Cardiac fibroblast (primary cell): ENCODE results near the gene KICS2.

Experiments
- DNase-seq, 2 donors: peaks; one replicate each; pipeline versions ENCODE4 v3.0.0 to v3.0.0-alpha.2; 2010; ENCODE audit warnings: low read depth in 2 of 2
- H3K4me3 ChIP-seq, 2 donors: replicated peaks in 1 of 2; 1 replicate in 1 of 2; 2 replicates in 1 of 2; pipeline ENCODE4 v1.5.1; 2011; ENCODE audit warnings: low read depth in 2 of 2, low read length in 2 of 2, mild to moderate bottlenecking in 2 of 2, moderate library complexity in 1 of 2
- CTCF ChIP-seq: IDR thresholded peaks from one replicate; pipeline ENCODE4 v1.5.1; 2011; ENCODE audit warnings: low read depth, mild to moderate bottlenecking, low read length, inconsistent platforms

Gene KICS2

GRCh38 chr12:64180951-64181350 lies 41.1 kb downstream of the KICS2 start:
- peak; percentile 78 to 90 for DNase-seq
- no peak overlapping the region for H3K4me3 ChIP-seq
- TF ChIP-seq CTCF, result no peak

GRCh38 chr12:64178122-64178521 lies 44.0 kb downstream of the KICS2 start:
- no peak overlapping the region for H3K4me3 ChIP-seq
- DNase-seq, result peak; percentile 81 to 88
- TF ChIP-seq CTCF, result no peak

GRCh38 chr12:64177001-64177400 lies 45.1 kb downstream of the KICS2 start:
- H3K4me3 ChIP-seq, result no peak overlapping the region
- no peak for DNase-seq
- no peak for TF ChIP-seq CTCF

GRCh38 chr12:64175254-64175945 lies 46.7 kb downstream of the KICS2 start:
- H3K4me3 ChIP-seq, result no peak overlapping the region
- peak; percentile 38 to 56 for DNase-seq
- no peak for TF ChIP-seq CTCF

- no peak overlapping the region for H3K4me3 ChIP-seq
- TF ChIP-seq CTCF, result no peak
- DNase-seq, result no peak
These were observed 48.6 kb downstream of the KICS2 start for GRCh38 chr12:64173456-64173855.
